GM21576 (cell line): ENCODE measurements around the gene TMEM135.

Experiments used
- ATAC-seq: cut with Tn5 transposase; IDR thresholded peaks from one replicate; pipeline ENCODE4 v1.9.1; 2021; ENCODE audit warnings: mild to moderate bottlenecking, moderate library complexity; ENCODE audit not compliant: unreplicated experiment

The TMEM135 gene

DNA sequence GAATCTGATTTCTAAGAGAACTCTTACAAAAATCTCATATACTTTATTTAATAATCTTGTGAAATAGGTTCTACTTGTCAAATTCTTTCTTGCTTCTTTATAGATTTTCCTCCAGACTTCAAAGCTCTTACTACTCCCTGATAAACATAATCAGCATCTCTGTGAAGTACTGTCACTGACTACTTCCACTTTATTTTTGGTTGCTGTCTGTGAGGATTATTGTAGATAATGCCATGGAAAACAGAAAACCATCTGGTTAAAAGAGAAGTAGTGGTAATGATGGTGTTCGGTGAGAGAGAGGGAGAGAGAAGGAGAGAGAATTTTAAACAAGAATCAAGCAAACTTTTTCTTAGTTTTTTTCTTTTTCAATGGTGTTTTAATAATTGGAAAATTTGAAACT is 152.3 kb downstream of the TMEM135 start:
- no peak for ATAC-seq

DNA sequence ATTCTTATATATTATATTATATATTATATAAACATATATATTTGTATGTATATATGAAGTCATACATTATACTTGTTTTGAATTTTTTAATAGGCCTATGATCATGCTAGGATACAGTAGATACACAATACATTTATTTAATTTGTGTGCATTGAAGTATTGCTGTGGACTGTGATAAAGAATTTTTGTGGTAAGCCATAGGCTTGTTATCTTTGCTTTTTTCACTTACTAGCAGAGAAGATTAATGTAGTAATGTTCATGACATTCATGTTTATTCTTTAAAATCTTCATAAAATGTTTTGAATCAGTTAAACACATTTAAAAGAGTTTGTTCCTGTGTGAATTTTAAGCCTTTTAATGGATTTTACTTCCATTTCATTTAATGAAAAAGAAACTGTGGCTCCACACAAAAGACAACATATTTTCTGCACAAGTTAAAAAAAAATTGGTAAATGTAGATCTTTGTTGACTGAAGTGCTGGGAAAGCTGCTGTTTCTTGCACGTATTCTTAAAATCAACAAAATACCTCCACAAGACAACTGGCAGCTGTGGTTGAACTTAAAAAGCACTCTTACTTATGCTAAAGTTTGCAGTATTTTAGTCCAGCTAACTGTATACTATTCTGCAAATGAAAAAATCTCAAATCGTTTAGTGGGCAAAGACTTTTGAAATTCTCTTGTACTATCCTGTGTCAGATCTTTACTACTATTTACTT is 156.2 kb downstream of the TMEM135 start:
- no peak for ATAC-seq

DNA sequence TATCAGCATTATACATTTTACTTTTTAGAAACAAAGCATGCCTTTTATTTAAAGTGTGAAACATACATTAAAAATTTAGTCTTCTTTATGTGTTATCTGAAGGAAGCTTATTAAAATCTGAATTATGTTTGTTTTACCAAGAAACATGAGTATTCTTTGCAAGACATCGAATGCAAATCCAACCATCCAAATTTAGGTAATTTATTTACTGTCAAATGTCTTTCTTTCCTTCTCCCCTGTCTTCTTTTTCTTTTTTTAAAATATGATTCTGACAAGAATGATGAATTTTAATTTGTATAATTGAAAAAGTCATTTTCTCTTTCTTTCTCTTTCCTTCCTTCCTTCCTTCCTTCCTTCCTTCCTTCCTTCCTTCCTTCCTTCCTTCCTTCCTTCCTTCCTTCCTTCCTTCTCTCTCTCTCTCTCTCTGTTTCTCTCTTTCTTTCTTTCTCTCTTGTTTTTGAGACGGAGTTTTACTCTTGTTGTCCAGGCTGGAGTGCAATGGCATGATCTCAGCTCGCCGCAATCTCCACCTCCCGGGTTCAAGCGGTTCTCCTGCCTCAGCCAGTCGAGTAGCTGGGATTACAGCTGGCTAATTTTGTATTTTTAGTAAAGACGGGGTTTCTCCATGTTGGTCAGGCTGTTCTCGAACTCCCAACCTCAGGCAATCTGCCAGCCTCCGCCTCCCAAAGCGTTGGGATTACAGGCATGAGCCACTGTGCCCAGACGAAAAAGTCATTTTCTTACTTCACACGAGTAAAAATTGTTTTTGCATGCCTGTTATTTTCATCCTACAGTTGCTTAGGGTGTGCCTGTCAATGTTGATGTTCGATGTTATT is 157.5 kb downstream of the TMEM135 start:
- ATAC-seq = no peak

DNA sequence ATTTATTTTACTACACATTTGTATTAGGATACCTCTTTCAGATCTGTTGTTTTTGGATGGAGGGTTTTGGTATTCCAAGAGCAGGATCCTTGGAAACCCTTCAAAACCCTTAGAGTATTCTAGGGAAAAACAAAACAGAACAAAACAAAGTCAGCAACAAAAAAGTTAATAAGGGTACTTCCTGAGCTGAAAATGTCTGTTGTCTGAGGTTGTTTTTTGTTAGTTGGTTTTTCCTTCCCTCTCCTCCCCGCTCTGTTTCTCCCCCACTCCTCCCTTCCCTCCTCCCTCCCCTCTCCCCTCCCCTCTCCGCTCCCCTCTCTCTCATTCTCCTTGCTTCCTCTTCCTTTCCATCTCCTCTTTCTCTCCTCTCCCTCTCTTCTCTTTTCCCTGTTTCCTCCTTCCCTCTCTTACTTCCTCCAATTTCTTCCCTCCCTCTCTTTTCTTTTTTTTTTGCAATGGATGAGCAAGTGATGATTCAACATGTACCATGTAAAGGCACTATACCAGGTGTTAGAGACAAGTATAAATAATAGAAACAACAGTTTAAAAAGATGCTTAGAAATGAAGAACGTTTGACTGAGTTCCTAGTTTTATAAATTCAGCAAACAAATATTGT is 160.6 kb downstream of the TMEM135 start:
- no peak for ATAC-seq

DNA sequence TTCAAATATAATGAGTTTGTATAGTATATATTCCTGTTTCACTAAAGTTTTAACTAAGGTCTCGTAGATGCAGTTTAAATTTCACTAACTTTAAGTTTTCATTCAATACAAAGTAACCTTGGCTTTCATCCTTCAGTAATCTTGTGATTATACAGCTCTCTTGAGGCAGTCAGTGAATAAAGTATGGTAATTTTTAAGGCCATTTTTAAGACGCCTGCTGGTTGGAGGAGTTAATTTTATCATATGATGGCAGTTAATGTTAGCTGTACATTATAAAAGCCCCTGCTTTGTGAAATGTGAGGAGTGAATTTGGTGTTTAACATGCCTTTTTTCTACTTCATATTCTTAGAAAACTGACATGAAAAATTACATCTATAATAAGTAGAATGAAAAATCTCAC is 163.6 kb downstream of the TMEM135 start:
- ATAC-seq = no peak

DNA sequence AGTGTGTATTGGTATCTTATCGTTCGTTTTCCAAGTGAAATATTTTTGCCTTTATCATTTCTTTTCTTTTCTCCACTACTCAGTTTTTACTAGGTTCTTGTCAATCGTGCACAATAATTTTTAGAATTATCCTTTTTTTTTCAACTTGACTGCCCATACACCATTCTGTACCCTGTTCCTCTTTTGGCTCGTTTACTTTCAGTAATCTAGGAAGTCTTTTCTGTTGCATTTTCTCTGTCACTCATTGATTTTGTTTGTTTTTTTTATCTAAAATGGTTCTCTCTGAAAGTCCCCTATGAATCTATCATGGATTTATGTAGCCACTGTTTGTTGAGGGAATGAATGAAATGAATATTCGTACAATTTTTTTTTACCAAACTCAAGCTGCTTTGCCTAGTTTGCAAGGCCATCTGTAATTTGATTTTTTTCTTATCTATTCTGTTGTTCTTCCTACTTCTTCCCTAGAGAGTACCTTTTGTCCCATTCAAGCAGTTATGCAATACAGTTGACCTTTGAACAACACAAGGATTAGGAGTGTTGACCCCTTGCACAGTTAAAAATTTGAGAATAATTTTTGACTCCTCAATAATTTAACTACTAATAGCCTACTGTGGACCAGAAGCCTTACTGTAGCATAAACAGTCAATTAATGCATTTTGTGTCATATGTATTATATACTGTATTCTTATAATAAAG is 166.3 kb downstream of the TMEM135 start:
- ATAC-seq = no peak

DNA sequence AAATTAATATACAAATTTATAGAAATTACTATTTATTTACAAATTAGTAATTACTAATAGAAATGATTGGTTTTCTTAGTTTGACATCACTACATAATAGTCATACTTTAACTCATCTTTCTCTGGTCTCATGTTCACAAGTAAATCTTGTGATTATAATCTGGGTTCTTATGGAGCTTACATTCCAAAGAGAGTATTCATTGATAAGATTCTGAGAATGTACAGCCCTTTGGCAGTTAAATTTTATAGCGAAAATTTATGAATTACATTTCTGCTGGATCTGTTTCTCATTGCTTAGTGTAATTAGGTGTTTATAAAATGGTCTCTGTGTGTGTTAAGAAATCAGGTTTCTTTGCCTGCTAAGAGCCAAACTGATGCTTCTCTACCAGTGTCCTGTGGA is 175.2 kb downstream of the TMEM135 start:
- no peak for ATAC-seq

DNA sequence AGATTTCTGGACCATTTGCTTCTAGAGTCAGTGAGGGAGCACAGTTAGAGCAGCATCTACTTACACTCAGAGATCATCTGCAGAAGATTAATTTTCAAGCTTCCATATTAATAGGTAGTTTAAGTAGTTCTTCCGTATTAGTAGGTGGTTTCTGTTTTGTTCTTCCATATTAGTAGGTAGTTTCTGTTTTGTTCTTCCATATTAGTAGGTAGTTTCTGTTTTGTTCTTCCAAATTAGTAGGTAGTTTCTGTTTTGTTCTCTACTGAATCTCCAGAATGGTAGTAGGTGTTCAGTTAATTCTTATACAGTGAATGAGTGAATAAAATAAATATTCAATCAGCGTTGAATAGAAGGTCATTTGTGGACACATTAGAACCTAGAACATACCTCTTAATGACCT is 175.7 kb downstream of the TMEM135 start:
- peak; percentile 50 for ATAC-seq

DNA sequence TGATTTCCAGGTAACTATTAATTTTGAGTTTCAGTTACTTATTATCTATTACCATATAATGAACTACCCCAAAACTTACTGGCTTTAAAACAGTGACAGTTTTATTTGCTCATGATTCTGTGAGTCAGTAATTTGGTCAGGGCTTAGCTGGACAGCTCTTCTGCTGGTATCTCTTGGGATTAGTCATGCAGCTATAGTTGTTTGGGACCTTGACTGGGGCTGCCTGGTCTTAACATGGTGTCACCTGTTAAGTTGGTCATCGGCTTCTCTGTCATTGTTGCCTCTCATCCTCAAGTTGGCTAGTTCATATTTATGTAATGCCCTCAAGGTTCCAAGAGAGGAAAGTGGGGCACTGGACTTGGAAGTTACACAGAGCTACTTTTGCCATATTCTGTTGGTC is 177.5 kb downstream of the TMEM135 start:
- ATAC-seq = no peak

DNA sequence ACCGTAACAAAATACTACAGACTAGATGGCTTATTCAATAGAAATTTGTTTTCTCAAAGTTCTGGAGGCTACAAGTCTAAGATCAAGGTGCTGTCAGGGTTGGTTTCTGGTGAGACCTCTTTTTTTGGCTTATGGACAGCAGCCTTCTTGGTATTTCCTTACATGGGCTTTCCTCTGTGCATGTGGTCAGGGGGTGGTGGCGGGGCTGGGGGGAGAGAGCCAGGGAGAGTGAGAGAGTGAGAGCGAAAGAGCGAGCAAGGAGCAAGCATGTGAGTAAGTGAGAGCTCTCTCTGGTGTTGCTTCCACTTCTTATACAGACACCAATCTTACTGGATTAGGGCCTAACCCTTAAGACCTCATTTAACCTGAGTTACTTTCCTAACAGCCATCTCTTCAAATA is 181.5 kb downstream of the TMEM135 start:
- peak; percentile 77 for ATAC-seq

DNA sequence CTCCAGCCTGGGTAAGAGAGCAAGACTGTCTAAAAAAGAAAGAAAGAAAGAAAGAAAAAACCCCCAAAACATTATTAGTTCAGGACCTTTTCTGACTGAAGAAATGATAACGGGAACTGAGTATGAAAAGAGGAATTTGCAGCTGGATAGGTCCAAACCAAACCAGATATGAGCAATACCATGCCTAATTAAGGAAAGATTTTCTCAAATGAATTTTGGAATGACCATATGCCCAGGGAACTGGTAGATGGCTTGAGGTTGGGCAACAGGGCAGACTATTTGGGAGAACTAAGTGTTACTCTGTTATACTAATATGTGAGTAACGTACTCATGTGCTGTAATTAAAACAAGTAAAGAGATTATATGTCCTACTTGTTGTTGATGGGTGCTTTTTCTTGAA is 186.1 kb downstream of the TMEM135 start:
- ATAC-seq = no peak

DNA sequence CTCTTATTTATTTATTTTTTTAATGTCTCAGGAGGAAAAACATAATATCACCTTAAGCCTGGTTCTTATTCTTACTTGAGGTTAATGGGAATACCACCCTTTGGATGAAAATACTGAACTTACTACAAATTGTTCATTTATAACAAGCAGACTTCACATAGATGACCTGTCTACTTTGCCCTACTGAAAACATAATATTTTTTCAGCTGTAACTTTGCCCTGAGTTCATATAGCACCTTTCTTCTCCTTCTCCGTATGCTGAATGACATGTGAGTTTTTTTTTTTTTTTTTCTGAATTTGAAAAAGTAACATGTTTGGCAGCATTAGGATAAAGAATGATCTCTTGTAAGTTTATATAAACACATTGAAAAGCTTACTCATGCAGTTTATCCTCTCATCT is 186.8 kb downstream of the TMEM135 start:
- no peak for ATAC-seq

DNA sequence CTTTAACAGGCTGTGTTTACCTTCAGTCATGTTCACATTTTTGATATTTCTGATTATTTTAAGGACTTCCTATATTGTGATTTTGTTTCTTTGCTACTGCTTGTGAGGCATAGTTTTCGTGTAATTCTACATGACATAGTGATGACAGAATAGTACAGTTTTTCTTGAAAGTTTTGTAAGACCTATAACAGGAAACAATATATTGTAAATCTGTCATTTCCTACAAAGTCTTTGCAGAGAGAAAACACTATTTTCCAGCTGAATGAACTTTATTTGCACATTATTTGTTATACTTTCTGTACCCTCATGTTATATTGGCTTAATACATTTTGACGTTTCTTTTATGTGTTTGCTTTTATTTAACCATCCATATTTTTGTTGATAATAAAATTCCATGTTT is 191.1 kb downstream of the TMEM135 start:
- ATAC-seq = no peak

DNA sequence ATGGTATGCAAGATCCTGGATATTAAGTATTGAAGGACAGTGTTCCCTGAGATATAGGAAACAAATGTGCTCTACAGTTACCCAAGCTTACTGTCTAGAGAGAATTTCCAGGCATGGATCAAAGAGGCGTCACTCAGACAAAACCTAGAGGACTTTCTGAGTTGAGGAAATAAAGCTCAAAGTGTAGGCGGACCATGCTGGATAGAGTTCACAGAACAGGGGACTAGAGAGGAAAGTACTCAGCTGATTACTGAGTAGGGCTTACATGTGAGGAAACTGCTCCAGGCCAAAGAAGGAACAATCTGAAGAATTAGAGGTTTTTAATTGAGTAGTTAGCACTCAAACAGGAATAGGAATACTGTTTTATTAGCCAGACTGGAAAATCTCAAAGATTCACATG is 193.3 kb downstream of the TMEM135 start:
- no peak for ATAC-seq

DNA sequence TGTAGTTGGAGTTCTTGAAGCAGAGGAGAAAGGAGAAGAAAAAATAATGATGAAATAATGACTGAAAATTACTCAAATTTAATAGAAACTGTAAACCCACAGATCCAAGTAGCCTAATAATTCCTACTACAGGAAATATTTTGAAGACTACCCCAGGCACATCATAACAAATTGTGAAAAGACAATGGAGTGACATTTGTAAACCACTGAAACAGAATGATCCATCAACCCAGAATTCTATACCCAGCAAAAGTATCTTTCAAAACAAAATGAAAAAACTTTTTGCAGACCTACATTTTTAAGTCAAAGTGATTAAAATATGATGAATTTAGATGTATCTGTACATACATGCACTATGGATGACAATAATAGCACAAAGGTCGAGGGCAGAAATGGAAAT is 194.6 kb downstream of the TMEM135 start:
- no peak for ATAC-seq

DNA sequence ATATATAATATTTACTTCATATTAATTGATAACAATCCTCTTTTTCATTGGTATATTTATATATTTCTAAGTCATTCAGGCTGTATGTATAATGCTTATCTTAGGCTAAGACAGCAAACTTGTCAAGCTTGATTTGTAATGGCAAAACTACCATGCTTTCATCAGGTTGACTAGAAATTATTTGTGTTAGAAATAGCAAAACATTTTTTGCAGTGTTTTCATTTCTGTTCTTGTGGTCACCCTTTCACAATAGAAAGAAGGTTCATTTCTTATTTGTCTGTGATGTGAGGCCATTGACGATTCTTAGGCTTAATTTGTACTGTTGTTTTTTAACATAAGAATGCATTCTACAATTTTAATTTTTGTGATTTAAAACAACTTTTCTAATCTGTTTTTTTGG is 197.6 kb downstream of the TMEM135 start:
- ATAC-seq = no peak

DNA sequence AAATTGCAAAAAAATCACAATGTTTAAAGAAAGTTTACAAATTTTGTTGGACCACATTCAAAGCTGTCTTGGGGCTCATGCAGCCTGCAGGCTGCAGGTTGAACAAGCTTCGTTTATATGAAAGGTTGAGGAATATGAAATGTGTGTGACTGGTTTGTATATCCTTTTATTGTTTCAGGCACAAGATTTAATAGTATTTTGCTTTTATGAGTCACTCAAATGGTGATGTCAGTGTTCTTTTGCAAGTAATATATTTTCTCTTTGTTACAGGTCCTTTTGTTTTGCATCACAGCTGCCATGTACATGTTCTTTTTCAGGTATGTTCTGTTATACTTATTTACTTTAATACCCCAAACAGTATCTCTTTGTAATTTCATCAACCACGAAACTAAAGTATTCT is 198.6 kb downstream of the TMEM135 start:
- no peak for ATAC-seq

DNA sequence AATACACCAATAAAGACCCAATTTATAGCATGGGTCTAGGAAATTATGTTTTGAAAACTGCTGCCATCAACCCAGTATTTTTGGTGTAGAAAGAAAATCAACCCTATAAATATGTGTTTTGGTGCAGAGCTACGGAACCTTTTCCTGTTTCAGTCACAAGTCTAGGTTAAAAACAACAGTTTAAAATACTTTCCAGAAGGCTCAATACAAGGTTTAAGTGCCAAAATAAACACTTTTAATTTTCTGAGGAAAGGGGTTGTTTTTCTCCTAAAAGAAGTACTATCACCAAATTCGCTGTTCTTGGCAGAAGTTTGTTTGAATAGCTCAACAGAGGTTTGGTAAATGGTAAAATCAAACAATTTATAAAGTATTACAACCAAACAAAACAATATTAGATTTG is 201.3 kb downstream of the TMEM135 start:
- ATAC-seq = no peak

DNA sequence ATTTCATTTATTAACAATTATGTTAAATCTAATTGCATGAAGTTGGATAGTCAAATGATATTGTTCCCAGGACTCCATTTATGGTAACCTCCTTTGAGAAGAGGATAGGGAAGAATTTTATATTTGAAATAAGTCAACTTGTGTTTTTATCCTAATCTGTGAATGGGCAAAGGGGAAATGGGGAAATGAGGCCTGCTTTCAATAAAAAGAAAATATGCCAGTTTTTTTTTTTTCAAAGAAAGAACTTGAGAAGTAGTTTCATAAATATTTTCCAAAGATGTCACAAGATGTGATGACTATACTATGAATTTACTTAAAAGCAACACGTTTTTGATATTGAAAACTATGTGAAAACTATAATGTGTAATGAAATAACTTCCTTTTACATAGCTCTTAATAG is 201.8 kb downstream of the TMEM135 start:
- no peak for ATAC-seq

DNA sequence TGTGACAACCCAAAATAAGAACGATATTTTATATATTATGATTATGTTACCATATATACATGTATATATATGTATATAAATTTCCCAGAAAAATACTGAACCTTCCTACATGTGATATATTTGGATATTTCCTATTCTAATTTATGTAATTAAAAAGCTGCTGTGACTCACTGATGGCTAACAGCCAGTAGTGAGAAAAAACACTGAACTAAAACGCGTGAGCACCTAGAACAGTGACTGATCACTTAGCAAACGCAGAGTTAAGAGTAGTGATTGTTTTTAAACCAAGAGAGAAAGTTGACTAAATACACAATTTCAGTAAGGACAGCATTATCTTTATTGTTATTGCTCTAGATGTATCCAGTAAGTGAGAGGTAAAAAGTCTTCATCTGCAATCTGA is 213.8 kb downstream of the TMEM135 start:
- no peak for ATAC-seq

DNA sequence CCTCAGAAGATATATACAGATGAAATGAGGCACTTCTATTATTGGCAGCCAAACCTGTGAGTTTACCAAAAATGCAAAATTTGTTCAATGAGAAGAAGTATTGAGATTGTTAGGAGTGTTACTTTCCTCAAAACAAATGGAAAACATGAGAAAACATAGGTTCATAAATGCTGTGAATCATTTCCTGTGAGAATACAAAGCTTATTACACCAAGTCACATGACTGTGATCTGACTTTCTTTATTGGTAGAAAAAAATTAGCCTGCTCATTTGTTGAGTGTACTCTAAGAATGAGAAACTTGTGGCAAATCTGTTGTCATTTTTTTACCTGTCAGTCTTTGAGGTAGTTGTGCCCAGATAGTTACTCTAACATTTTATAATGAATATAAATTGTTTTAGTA is 215.1 kb downstream of the TMEM135 start:
- no peak for ATAC-seq

DNA sequence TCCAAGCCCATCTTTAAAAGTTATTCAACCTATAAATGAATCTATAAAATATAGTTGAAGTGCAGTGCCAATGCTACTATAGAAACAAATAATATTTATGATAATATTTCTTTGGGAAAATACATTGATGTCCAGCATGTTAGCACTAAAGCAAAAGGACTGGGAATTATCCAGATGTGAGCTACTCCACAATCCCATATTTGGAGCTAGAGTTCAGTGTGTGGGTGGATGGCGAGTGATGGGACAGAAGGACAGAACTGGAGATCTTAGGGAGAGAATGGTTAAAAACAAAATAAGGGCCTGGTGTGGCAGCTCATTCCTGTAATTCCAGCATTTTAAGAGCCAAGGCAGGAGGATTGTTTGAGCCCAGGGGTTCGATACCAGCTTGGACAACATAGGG is 216.8 kb downstream of the TMEM135 start:
- ATAC-seq = no peak
